HG03342 (cell line): ENCODE results near the gene VWA8.

Source experiments
- ATAC-seq: cut with Tn5 transposase; IDR thresholded peaks from one replicate; pipeline ENCODE4 v1.9.1; 2021; ENCODE audit warnings: mild to moderate bottlenecking, moderate library complexity; ENCODE audit not compliant: unreplicated experiment

VWA8 gene

DNA sequence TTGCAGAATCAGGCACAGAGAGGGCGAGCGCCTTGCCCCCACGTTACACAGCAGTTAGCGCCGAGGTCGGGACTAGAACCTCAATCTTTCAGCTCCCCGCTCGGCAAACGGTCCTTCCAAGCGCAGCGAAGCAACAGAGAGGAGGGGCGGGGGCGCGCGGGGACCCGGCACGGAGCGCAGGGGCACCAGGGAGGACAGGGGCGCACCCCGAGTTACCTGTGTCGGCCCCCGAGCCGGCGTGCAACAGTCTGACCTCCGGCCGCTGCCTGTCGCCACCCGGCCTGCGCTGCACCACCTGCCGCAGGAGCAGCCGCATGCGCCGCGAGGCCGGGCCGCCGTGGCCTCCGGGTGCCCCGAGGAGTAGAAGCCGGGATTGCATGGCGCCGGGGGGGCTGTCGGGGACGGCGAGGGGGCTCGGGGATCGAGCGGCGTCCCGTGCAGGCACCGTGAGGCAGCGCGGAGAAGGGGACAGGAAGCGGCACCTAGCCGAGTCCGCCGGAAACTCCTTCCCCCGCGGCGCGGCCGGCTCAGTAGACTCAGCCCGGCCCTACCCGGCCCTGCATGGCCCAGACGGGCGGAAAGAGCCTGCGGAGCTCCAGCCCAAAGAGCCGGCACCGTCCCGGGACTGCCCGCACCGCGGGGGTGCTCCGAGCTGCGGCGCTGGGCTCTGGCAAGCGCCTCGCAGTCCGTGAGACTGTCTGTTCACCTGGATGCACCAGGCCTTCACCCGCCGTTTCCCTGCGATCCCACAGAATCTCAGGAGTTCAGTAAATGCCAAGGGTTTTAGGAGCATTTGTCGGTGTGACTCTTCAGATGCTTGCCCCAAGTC is at the start of gene VWA8:
VWA8 (minus strand) TSS at position 473 of the 829 bp plus-strand sequence; CDS start at position 379, 94 bp downstream.
- ATAC-seq = peak; percentile 86

DNA sequence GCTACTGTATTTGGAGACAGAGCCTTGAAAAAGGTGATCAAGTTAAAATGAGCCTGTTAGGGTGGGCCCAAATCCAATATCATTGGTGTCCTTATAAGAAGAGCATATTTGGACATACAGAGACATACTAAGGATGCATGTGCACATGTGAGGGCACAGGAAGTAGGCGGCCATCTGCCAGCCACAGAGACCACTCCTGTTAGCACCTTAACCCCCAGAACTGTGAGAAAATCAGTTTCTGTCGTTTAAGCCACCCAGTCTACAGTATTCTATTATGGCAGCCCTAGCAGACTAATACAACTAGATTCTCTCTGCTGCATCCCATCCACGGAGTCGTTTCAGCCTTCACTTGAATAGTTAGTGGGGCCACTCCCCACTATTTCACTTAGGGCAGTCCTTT is 48.1 kb upstream of the VWA8 start:
- ATAC-seq = no peak

DNA sequence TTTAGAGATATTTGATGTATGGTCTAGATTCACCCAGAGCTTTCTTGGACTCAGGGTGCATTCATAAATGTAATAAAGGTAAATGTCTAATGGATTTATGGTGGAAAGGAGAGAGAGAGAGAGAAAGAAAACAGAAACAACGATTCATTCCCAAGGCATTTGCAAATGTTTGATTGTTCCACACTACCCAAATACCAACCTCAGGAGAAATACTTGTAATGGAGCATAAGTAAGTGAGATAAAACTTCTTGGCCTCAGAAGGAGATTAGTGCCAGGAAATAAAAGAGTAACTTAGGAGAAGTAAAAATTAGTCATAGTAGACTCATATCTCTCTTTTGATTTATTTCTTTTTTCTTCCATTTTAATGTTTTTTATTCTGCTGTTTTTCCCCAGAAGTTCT is 46.9 kb upstream of the VWA8 start:
- ATAC-seq = no peak

DNA sequence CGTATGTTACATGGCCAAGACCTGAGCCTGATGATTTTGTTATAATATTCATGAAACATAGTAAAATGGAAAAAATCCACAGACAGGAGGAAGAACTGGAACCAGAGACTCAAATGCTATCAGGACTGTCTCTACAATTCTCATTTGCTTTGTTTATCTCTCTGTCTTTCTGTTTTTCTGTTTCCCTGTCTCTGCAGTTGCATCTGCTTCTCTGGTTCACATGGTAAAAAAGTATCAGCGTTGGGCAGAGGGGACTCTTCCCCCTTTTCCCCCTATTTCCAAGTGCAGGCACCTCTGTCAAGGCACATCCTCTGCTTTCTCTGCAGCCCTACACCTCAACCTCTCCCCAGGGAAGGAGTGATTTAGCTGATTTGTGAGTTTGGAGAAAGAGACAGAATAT is 41.2 kb upstream of the VWA8 start:
- ATAC-seq = no peak

DNA sequence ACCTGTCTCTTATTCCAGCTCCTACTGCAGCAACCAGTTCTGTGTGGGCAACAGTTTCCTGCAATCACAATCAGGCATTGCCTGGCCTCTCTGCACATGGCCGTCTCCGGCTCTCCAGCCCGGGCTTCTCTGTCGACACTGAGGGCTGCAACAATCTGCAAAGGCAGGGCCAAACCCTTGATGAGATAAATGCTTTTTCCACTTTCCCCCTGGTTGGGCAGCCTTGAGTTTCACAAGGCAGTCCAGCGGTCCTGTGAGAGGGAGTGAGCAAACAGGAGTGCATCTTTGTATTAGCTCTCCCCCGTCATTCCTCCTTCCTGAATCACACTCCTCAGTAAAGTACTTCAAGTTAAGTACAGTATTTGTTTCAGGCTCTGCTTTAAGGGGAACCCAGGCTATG is 40.7 kb upstream of the VWA8 start:
- ATAC-seq = no peak

DNA sequence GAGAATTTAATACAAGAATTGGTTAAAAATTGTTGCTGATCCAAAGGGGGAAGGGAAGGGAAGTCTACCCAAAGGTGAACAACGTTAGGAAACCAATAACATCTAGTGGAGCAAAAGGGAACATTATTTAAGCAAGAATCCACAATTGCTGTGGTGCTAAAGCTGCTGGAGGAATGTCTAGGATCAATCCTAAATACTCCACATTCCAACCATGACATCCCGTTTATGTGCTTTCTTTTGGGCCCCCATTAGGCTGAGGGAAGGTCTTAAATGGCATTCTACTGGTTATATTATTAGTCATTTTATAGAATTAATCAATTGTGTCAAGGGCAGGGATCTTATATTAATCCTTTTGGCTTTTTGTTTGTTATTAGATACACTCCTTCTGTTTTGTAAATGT is 39.9 kb upstream of the VWA8 start:
- ATAC-seq = no peak

DNA sequence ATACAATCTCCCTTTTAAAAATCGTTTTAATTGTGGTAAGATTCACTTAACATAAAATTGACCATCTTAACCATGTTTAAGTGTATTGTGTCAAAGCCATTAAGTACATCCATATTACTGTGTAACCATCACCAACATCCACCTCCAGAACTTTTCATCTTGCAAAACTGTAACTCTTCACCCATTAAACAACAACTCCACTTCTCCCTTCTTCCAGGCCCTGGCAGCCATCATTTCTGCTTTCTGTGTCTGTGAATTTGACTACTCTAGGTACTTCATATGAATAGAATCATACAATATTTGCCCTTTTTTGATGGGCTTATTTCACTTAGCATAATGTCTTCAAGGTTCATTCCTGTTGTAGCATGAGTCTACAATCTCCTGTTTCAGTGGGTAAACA is 36.5 kb upstream of the VWA8 start:
- no peak for ATAC-seq

DNA sequence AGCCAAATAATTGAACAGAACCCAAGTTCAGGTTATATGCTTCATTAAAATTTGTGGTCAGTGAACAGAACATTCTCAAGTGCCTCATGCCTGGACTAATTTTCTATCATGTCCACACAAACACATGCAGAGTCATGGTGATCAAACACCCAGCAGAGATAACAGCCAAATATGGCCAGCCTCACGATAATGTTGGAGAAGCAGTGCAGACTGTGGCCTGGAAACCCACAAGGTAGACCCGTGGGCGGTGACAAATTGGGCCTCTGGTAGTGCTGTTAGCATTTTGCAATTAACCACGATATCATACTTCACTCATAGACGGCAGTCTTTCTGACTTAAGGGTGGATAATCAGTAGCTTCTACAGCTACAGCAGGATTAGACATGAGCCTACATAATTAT is 35.0 kb upstream of the VWA8 start:
- ATAC-seq = no peak

DNA sequence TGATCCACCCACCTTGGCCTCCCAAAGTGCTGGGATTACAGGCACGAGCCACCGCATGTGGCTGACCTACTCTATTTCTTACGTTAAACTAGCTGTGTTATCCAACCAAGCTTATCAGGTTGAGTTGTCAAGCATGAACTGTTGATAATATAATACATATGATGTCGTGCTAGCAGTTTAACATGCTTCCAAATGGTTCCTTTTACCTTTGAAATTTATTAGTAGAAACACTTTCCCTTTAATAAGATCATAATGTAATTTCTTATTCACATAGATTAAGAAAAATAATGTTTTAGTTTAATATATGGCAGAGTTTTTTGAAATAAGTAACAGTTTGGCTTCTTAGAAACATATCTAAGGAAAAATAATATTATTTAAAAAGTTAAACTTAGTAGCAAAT is 34.4 kb upstream of the VWA8 start:
- ATAC-seq = no peak

DNA sequence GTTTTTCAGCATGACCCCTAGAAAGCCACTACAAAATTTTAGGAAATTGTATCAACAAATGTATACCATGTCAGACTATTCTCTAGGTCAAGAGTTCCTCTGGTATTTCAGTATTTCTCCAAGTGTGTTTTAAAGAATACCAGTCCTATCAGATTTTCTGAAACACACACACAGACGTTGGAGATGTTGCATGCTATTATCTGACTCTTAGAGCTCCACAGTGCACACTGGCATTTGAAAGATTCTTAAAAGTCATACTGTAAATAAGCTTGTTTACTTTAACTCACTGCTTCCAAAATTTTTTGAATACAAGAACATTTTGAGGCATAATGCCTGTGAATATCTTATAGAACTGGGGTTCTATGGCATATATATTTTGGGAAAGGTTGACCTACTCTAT is 33.8 kb upstream of the VWA8 start:
- ATAC-seq = no peak

DNA sequence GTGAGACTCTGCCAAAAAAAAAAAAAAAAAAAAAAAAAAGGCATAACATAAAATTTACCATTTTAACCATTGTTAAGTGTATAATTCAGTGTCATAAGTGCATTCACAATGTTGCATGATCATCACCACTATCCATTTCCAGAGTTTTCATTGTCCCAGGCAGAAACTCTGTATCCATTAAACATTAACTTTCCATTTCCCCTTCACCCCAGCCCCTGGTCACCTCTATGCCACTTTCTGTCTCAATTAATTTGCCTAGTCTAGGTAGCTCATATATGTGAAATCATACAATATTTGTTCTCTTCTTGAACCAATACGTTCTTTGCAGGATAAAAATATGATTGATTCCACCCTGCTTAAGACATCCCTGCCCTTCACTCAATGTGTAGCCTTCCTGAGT is 31.0 kb upstream of the VWA8 start:
- no peak for ATAC-seq

DNA sequence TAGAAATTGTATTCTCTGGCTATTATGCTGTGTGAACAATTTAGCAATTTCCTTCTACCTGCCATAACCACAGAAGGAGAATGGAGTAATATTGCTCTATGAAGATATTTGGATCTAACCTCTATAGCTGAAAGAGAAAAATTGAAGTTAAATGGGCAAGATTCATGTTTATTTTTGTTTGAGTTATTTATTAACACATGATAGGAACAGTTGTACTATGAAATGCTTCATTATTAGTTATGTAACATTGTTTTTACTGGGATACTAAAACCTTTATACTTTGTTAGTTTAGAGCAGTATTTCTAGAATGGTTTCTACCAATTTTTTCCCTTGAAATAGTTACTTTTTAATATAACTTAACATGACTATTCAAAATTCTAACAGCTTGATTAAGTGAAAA is 27.3 kb upstream of the VWA8 start:
- no peak for ATAC-seq

DNA sequence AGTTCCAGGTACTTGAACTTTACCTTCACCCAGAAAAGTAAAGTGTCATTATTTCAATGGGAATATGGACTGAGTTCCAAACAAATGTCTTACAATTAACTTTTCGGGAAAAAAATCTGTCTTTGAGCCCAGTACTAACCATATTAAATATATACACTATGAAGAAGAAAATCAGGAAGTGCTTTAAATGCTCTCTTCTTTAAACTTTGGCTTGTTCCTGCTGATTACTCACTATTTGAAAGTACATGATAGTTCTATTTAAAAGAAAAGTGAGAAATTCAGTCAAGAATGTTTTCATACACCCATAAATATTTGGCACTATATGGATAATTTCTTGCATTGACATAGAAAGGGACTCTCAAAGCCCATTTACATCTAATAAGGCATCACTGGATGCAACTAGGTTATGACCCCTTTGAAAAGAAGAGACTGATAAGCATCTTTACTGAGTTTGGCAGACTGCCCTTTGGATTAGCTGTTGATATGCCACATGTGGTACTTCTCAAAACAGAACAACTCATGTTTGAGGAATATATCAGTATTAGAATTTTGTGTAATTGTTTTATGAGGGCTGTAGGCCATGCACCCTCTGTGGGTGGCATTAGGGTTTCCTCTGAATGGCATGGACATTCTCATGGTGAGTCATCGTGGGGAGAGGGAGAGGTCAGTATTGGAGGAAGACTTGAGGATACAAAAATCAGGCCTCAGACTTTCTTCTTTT is 25.0 kb upstream of the VWA8 start:
- no peak for ATAC-seq

DNA sequence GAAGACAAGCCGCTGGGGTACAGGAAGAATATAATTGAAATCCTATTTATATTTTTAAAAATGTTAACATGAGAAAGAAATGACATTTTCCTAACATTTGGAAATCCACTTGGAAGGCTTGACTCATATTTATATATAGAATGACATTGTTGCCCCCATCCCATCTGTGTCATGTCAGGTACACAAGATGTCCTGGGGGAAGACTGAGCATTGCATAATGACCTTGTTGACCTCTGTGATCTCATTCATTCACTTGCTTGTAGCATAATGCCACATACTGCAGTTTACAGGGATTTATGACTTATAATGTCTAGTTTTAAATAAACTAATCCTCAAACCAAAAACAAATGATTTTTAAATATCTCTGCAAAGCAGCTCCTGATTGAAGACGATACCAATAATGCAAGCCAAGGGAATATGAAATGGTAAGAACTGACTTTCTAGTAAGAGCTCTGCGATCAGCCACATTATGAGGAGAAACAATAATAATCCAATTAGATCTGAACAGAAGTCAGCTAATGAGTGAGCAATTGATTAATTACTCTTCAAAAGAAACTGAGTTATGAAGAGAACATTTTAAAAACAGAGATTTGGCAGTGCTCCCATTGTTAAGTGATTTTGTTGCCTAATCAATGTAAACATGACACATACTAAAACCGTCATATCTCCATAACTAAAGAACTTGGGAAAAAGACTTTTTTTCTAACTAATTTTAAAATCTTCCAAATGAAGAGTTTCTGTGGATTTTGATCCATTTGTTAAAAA is 21.2 kb upstream of the VWA8 start:
- no peak for ATAC-seq

DNA sequence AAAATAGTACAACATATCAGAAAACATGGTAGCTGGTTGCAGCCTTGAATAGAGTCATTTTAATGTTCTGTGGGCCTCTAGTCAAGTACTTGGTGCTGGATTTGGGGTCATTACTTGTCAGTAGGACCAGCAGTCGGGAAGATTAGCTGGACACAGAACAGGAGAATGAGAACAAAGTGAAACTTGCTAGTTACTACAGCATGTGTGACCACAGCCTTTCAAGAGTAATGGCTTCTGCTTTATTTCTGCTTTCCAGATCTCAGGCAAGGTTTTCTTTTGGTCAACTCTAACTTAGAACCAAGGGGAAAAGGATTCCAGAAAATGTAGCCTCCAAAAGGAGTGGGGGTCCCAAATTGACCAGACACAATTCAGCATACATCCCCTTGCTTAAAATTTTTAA is 17.1 kb upstream of the VWA8 start:
- no peak for ATAC-seq

DNA sequence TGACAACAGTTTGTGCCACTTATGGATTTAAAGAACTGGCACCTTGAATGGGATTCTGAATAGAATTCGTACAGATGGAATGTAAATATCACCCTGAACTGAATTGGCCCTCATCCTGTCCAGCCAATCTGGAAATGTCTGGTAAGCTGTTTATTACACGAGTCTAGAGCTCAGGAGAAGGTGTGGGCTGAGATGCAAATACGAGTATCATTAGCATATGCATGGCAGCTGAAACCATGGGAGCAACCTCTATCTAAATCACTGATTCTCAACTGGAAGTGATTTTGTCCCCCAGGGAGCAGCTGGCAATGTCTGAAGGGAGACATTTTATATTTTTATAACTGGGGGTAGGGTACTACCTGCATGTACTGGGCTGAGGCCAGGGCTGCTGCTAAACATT is 15.6 kb upstream of the VWA8 start:
- ATAC-seq = no peak

DNA sequence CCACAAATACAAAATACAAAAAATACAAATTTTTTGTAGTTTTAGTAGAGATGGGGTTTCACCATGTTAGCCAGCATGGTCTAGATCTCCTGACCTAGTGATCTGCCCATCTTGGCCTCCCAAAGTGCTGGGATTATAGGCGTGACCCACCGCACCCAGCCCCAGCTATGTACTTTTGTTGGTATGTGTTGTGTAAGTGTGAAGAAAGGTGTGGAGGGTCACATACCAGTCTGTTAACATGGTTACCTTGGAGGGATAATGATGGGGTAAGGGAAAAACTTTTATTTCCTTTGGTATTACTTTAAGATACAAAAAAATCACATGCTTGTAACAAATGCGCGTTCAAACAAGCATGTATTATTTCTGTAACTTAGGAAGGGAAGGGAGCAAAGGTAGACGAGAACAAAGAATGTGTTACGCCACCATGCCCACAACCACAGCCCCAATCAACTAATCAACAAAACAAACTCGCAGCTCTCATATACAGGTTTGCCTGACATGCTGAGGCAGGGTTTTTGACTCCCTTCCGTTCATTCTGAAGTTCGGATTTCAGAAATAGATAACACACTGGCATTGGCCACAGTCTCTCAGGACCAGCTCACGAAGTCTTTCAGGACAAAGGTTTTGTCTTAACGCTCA is 13.5 kb upstream of the VWA8 start:
- ATAC-seq = no peak

DNA sequence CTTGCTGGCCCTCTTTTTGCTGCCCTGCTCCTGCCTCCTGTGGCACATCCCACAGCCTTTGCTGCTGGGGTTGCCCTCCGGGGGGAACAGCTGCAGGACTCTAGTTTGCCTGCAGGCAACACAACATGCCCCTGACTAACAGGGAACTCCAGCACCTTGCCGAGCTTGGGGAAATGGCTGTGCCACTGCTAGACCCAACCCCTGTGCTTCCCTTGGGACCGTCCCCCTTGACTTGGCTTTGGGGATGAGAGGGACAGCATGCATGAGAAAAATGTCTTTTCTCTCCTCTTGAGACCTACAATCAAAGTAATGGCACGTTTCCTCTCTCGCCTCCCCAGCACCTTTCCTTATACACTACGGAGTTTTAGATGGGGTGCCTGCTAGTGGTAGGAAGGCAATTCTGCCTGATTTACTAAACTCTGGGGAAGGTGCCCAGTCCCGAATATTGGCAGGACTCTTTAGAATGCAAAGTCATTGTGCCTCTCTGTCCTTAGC is 12.4 kb upstream of the VWA8 start:
- no peak for ATAC-seq

DNA sequence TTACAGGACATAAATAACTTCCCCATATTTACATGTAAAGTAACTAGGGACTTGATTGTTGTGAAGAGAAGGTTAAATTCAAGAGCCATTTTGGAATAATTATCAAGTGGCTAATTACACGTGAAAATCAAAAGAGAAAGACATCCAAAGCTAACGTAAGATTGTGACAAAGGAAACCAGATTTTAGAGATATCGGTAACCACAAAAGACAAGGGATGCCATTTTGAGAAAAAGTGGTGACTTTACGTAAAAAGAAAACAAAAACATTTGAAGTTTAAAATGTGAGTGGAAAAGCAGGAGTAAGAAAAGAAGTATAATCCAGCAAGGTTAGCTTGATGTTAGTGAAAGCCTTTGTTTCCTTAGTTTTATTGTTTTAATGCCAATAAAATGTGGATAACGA is 10.9 kb upstream of the VWA8 start:
- no peak for ATAC-seq

DNA sequence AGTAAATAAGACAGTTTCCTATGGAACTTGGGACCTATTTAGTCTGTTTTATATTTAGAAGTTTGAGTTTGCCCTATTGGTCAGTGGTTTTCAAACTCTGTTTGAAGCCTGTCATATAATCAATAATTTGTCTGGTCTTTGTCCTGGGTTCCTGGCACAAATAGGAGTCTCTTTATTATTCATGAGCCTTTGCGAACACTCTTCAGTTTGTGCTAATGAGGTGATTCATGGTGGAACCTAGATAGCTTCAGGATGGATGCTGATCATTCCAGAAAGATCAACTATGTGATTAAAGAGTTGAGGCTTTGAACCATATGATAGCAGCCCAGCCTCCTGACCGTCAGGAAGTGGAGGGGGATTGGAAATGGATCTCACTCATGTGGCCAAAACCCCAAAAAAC is 10.0 kb upstream of the VWA8 start:
- no peak for ATAC-seq

DNA sequence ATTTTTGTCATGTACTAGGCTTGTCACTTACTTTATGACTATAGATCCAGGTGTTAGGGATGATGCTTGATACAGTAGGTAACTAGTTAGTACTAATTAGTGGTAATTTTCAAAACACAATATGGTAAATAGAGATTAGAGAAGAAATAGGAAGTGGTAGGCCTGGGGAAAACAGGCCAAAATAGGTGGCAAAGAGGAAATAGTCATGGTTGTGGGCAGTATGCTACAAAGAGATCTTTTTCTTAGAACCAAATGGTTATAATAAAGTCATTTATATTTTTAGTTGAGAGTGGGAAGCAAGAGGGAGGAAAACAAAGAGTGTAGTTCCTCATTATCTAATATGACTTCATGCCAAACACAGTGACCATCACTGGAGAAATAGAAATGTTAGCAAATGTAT is 9.1 kb upstream of the VWA8 start:
- ATAC-seq = no peak
